A673 (cell line): Measurements from ENCODE around the gene LTBP2. TPM values are rescaled to one million over a fixed set of nuclear protein-coding genes. Genes with fewer than 3 reads are reported as not detected.

Experiments used
- BruUV-seq: library from RNA; stranded (reverse); fragments of 400-500 nt; replicated peaks from 2 replicates; lab custom pipeline; 2021; lab: Mats Ljungman, UMichigan
- CTCF ChIA-PET: fragments of 300-600 bp; sonication (Branson Sonifier 250); formaldehyde crosslinking; loops from one replicate; lab custom pipeline; 2022; ENCODE audit warnings: antibody characterized with exemption; lab: Charles Lee
- POLR2A ChIA-PET: fragments of 300-600 bp; sonication (Branson Sonifier 250); formaldehyde crosslinking; loops from one replicate; lab custom pipeline; 2022; ENCODE audit warnings: antibody characterized with exemption; ENCODE audit not compliant: low non-redundant PET; lab: Charles Lee
- DNase-seq: peaks from one replicate; pipeline ENCODE4 v3.0.0-alpha.2; 2015; ENCODE audit warnings: low spot score
- H3K27ac ChIP-seq: fragments of 200-600 bp; sonication (generic); 2 replicates; pipeline ENCODE4 v1.5.1; 2016; ENCODE audit warnings: mixed run types, low read depth, mild to moderate bottlenecking, mixed read lengths, antibody characterized with exemption, low read length; ENCODE audit not compliant: poor library complexity, severe bottlenecking
- H3K27me3 ChIP-seq: fragments of 200-600 bp; sonication (generic); replicated peaks from 2 replicates; pipeline ENCODE4 v1.6.1; 2017; ENCODE audit warnings: mixed run types, low read depth, mild to moderate bottlenecking, mixed read lengths, antibody characterized with exemption, low read length; ENCODE audit not compliant: insufficient read depth, poor library complexity
- H3K36me3 ChIP-seq: fragments of 200-600 bp; sonication (generic); 2 replicates; pipeline ENCODE4 v1.6.1; 2016; ENCODE audit warnings: mixed run types, mild to moderate bottlenecking, mixed read lengths, antibody characterized with exemption, low read length; ENCODE audit not compliant: insufficient read depth, poor library complexity, severe bottlenecking
- H3K4me1 ChIP-seq: fragments of 200-600 bp; sonication (generic); 2 replicates; pipeline ENCODE4 v1.6.1; 2017; ENCODE audit warnings: mixed run types, mild to moderate bottlenecking, mixed read lengths, antibody characterized with exemption, low read length; ENCODE audit not compliant: insufficient read depth, poor library complexity, severe bottlenecking
- H3K4me3 ChIP-seq: fragments of 200-600 bp; sonication (generic); 2 replicates; pipeline ENCODE4 v1.5.1; 2016; ENCODE audit warnings: low read depth, mixed run types, mild to moderate bottlenecking, mixed read lengths, low read length; ENCODE audit not compliant: poor library complexity, severe bottlenecking
- H3K9me3 ChIP-seq: fragments of 200-600 bp; sonication (generic); 2 replicates; pipeline ENCODE4 v1.6.1; 2016; ENCODE audit warnings: mixed run types, low read depth, mild to moderate bottlenecking, mixed read lengths, antibody characterized with exemption, low read length; ENCODE audit not compliant: poor library complexity, severe bottlenecking
- CTCF ChIP-seq: fragments of 300-800, 200-600 bp; sonication (generic); conservative IDR thresholded peaks from 2 replicates; pipeline ENCODE4 v1.5.1; 2017; ENCODE audit warnings: low read depth, mild to moderate bottlenecking, antibody characterized with exemption, low read length, moderate library complexity, mixed read lengths
- EZH2 ChIP-seq: fragments of 200-600 bp; sonication (generic); IDR thresholded peaks from 2 replicates; pipeline ENCODE4 v1.6.1; 2017; ENCODE audit warnings: borderline replicate concordance, low read depth, mild to moderate bottlenecking, mixed read lengths, antibody characterized with exemption, low read length; ENCODE audit not compliant: poor library complexity, severe bottlenecking
- intact Hi-C: fragments of 100-400 bp; cut with micrococcal nuclease; formaldehyde crosslinking; loops from one replicate; pipeline ENCODE4 v1.10.0; 2022; ENCODE audit not compliant: unreplicated experiment
- total RNA-seq: library from RNA; stranded (reverse); gene quantifications from 2 replicates; pipeline ENCODE4 v1.2.3, GENCODE V29; 2021

LTBP2 gene
- total RNA-seq, 1 experiment from 2014 or later: 0.26 TPM

- TF ChIP-seq EZH2: no peak
- no peak for TF ChIP-seq CTCF
- DNase-seq: no peak
- no peak overlapping the region for H3K4me3 ChIP-seq
- H3K4me1 ChIP-seq: no peaks in the 10 kb centered on the region
- intact Hi-C loops: loop anchor here (10.0 kb wide), 2 partner anchors 243 to 493 kb away; no protein-coding TSS in a partner anchor
- H3K36me3 ChIP-seq: no peaks in the 10 kb centered on the region
- CTCF ChIA-PET: no interaction called here
- BruUV-seq: no TSS peak
- no peaks in the 10 kb centered on the region for H3K27me3 ChIP-seq
- no peak overlapping the region for H3K27ac ChIP-seq
- no peaks in the 10 kb centered on the region for H3K9me3 ChIP-seq
- POLR2A ChIA-PET: interaction anchor here (0.6 kb wide), 1 partner anchor 79 kb away, joined by 3 read pairs; no protein-coding TSS in a partner anchor
Observed at GRCh38 chr14:74601982-74602381, 10.1 kb downstream of the LTBP2 start.

DNA sequence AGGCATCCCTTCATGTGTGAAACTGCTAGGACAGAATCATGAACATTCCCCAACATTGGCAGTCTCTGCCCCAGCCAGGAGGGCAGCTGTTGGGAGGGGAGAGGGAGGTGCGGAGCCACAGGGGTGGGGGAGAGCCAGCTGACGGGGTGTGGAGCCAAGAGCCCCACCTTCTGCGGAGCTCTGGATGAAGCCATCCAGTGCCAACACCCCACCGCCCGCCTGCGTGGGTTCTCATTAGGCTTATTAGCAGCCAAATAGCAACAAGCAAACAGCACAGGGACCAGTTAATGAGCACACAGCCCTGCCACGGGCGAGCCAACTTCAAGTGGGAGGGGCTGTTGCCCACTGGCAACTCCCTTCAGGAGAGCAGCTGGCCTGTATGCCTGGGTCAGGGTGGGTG lies 12.1 kb downstream of the LTBP2 start:
- no TSS peak for BruUV-seq
- no peaks in the 10 kb centered on the region for H3K36me3 ChIP-seq
- H3K9me3 ChIP-seq: no peaks in the 10 kb centered on the region
- H3K27me3 ChIP-seq: no peaks in the 10 kb centered on the region
- H3K4me1 ChIP-seq: no peaks in the 10 kb centered on the region
- intact Hi-C loops: loop anchor here (10.0 kb wide), 2 partner anchors 245 to 495 kb away; no protein-coding TSS in a partner anchor
- H3K27ac ChIP-seq: no peak overlapping the region
- no peak for TF ChIP-seq EZH2
- TF ChIP-seq CTCF: no peak
- H3K4me3 ChIP-seq: no peak overlapping the region
- POLR2A ChIA-PET: no interaction called here
- DNase-seq: no peak
- CTCF ChIA-PET: no interaction called here

DNA sequence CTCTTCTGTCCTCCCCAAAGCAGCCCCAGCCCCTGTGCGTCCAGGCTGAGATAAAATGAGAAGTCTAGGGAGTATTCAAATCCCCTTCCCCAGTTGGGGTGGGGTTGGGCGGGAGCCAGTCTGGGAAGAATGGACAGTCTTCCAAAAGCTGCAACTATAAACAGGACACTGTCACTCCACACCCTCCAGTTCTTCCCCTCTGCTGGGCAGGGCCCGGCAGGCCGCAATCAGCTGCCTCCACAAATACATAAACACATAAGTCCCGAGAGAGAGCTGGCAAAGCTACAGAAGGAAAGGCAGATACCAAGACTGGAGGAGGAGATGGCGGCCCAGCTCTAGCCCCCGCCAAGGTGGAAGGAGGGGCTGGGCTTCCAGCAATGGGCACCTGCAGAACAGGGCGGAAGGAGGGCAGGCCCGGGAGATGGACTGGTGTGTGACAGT lies 12.7 kb downstream of the LTBP2 start:
- H3K27me3 ChIP-seq: no peaks in the 10 kb centered on the region
- no peaks in the 10 kb centered on the region for H3K9me3 ChIP-seq
- no peaks in the 10 kb centered on the region for H3K36me3 ChIP-seq
- intact Hi-C loops: no loop called here
- no TSS peak for BruUV-seq
- CTCF ChIA-PET: interaction anchor here (1.2 kb wide), 1 partner anchor 13 kb away, joined by 3 read pairs; the partner anchor contains the start of gene LTBP2
- no peak overlapping the region for H3K27ac ChIP-seq
- POLR2A ChIA-PET: no interaction called here
- no peak for DNase-seq
- TF ChIP-seq CTCF: no peak
- TF ChIP-seq EZH2: no peak
- H3K4me3 ChIP-seq: no peak overlapping the region
- no peaks in the 10 kb centered on the region for H3K4me1 ChIP-seq
